K562 (cell line): ENCODE results near the gene UNC45A. TPM values are rescaled to one million over a fixed set of nuclear protein-coding genes. Genes with fewer than 3 reads are reported as not detected.

Experiments
- ATAC-seq: fragments of 200-7000 bp; cut with Tn5 transposase; 3 replicates; pipeline ENCODE4 v1.9.1; 2020; ENCODE audit warnings: moderate library complexity
- BruUV-seq: library from RNA; stranded (reverse); fragments of 400-500 nt; replicated peaks from 2 replicates; lab custom pipeline; 2021; lab: Mats Ljungman, UMichigan
- CTCF ChIA-PET: fragments of 300-600 bp; formaldehyde crosslinking; extraction: SDS; loops from one replicate; lab custom pipeline; 2021; ENCODE audit warnings: low intra/inter-chr PET ratio; lab: Yijun Ruan, JAX
- POLR2A ChIA-PET: fragments of 300-600, 350-650 bp; sonication (Branson Sonifier 250); formaldehyde crosslinking; extraction: SDS; loops from one replicate; lab custom pipeline; 2021; ENCODE audit warnings: antibody characterized with exemption, inconsistent platforms; lab: Yijun Ruan, JAX
- DNase-seq, 4 experiments: peaks; one replicate each; pipeline versions ENCODE4 v3.0.0 to v3.0.0-alpha.2; 2011 to 2018; ENCODE audit warnings: low spot score in 3 of 4, mixed read lengths in 3 of 4; ENCODE audit errors: extremely low read depth in 1 of 4
- FAIRE-seq: peaks from 2 replicates; lab custom pipeline; 2011; peaks lifted over from hg19 to GRCh38; lab: Jason Lieb, UNC
- H2AFZ ChIP-seq: 2 replicates; pipeline ENCODE4 v1.6.0; 2011; ENCODE audit warnings: low read depth, low read length, control low read depth, inconsistent platforms
- H3K27ac ChIP-seq: fragments of 200-600 bp; 3 replicates; pipeline ENCODE4 v1.8.0; 2011; ENCODE audit warnings: low read depth, mild to moderate bottlenecking, control low read depth, inconsistent platforms, low read length, moderate library complexity, mixed read lengths; ENCODE audit errors: extremely low read depth
- H3K27me3 ChIP-seq, 2 experiments: fragments of 300-600 bp in 1 of 2; 2 replicates in 1 of 2; 3 replicates in 1 of 2; pipeline versions ENCODE4 v1.6.0 to v1.8.0; 2011; ENCODE audit warnings: inconsistent platforms in 2 of 2, low read length in 2 of 2, mild to moderate bottlenecking in 1 of 2, mixed read lengths in 1 of 2, moderate library complexity in 1 of 2; ENCODE audit not compliant: control insufficient read depth in 2 of 2, insufficient read depth in 2 of 2
- H3K36me3 ChIP-seq: fragments of 300-600 bp; 3 replicates; pipeline ENCODE4 v1.8.0; 2011; ENCODE audit warnings: mild to moderate bottlenecking, low read length, inconsistent platforms; ENCODE audit not compliant: control insufficient read depth, insufficient read depth
- H3K4me1 ChIP-seq, 2 experiments: fragments of 200-600 bp in 1 of 2; replicated peaks in 1 of 2; 2 replicates in 1 of 2; 3 replicates in 1 of 2; pipeline versions ENCODE4 v1.5.1 to v1.8.0; 2011; ENCODE audit warnings: inconsistent platforms in 2 of 2, low read length in 2 of 2, mild to moderate bottlenecking in 1 of 2, mixed read lengths in 1 of 2, moderate library complexity in 1 of 2; ENCODE audit not compliant: control insufficient read depth in 2 of 2, insufficient read depth in 2 of 2
- H3K4me2 ChIP-seq: 2 replicates; pipeline ENCODE4 v1.6.1; 2011; ENCODE audit warnings: low read length, control low read depth, inconsistent platforms, mixed read lengths; ENCODE audit not compliant: insufficient read depth
- H3K4me3 ChIP-seq: fragments of 200-600 bp; sonication (generic), shearing (Covaris generic); 2 replicates; pipeline ENCODE4 v1.5.1; 2016; ENCODE audit warnings: control low read depth, inconsistent platforms
- H3K79me2 ChIP-seq: fragments of 200-600 bp; 3 replicates; pipeline ENCODE4 v1.8.0; 2011; ENCODE audit warnings: low read length, inconsistent platforms; ENCODE audit not compliant: control insufficient read depth, insufficient read depth
- H3K9ac ChIP-seq, 2 experiments: 2 replicates each; pipeline versions ENCODE4 v1.6.0 to v1.6.1; 2011; ENCODE audit warnings: low read depth in 2 of 2, low read length in 2 of 2, control low read depth in 1 of 2, inconsistent platforms in 1 of 2, mild to moderate bottlenecking in 1 of 2, mixed read lengths in 1 of 2; ENCODE audit not compliant: insufficient read depth in 1 of 2
- H3K9me1 ChIP-seq: one replicate; pipeline ENCODE4 v1.6.0; 2011; ENCODE audit warnings: inconsistent platforms, mild to moderate bottlenecking, low read length, moderate library complexity; ENCODE audit not compliant: control insufficient read depth, insufficient read depth
- H3K9me3 ChIP-seq: replicated peaks from 2 replicates; pipeline ENCODE4 v1.5.1; 2011; ENCODE audit warnings: low read depth, low read length, inconsistent platforms; ENCODE audit not compliant: control insufficient read depth, insufficient read depth
- H4K20me1 ChIP-seq: replicated peaks from 2 replicates; pipeline ENCODE4 v1.6.1; 2011; ENCODE audit warnings: low read length, inconsistent platforms, mixed read lengths; ENCODE audit not compliant: control insufficient read depth, insufficient read depth
- CBFA2T2 ChIP-seq: fragments of 450-650 bp; conservative IDR thresholded peaks from 2 replicates; pipeline ENCODE4 v1.6.1; 2017; ENCODE audit warnings: mild to moderate bottlenecking
- POLR2A ChIP-seq: fragments of 450-650 bp; conservative IDR thresholded peaks from 2 replicates; pipeline ENCODE4 v1.6.1; 2016
- POLR2G ChIP-seq: fragments of 200-400 bp; formaldehyde crosslinking; IDR thresholded peaks from 2 replicates; pipeline ENCODE4 v1.6.1; 2017; ENCODE audit warnings: low read depth, mild to moderate bottlenecking, antibody characterized with exemption, low read length, moderate library complexity
- ZNF41 ChIP-seq: fragments of 250-450 bp; sonication (Bioruptor Pico); conservative IDR thresholded peaks from 2 replicates; pipeline ENCODE4 v1.4.0; 2020; ENCODE audit warnings: mild to moderate bottlenecking
- WGBS: fragments of 100-300 bp; shearing (Covaris generic); methylation state at CpG from one replicate; pipeline ENCODE4 v1.1.6; 2016; ENCODE audit warnings: low coverage, mixed read lengths; ENCODE audit not compliant: insufficient coverage; ENCODE audit errors: missing lambda C conversion rate; 5-methylcytosine and 5-hydroxymethylcytosine counted together
- in situ Hi-C: fragments of 300-500 bp; cut with MboI; formaldehyde crosslinking; loops from 4 replicates; pipeline ENCODE4 v1.15.0; 2018; ENCODE audit warnings: inconsistent platforms, mixed read lengths
- intact Hi-C: fragments of 100-400 bp; cut with micrococcal nuclease; formaldehyde crosslinking; loops from 2 replicates; pipeline ENCODE4 v1.14.2; 2022
- polyA plus RNA-seq, 8 experiments: library from polyadenylated mRNA; depleted of rRNA in 4 of 8; stranded (reverse) in 5 of 8; unstranded in 3 of 8; fragments of >200 nt; fragmentation: Nextera tagmentation in 2 of 8; fragmentation: Illumina TruSeq in 1 of 8; extraction: Ambion mirVana in 2 of 8; extraction: Trizol in 1 of 8; gene quantifications; 2 replicates each; pipeline versions ENCODE4 v1.2.1 to v1.2.3, GENCODE V29; 2011 to 2014; ENCODE audit warnings: inconsistent platforms in 1 of 8, missing spikeins in 1 of 8
- total RNA-seq, 7 experiments: library from RNA; depleted of rRNA in 6 of 7; stranded (reverse); fragments of >200 nt in 6 of 7; fragmentation: Illumina TruSeq in 2 of 7; extraction: Trizol in 2 of 7; gene quantifications; 2 replicates each; pipeline versions ENCODE4 v1.2.1 to v1.2.3, GENCODE V29; 2011 to 2021; ENCODE audit warnings: low replicate concordance in 1 of 7

Gene UNC45A
- total and polyA plus RNA-seq, 9 of the 15 experiments (the other 6 are each of a cell fraction or from before 2014, with no cell fraction given): 22.4 to 79.3 (median 43.7) TPM

DNA sequence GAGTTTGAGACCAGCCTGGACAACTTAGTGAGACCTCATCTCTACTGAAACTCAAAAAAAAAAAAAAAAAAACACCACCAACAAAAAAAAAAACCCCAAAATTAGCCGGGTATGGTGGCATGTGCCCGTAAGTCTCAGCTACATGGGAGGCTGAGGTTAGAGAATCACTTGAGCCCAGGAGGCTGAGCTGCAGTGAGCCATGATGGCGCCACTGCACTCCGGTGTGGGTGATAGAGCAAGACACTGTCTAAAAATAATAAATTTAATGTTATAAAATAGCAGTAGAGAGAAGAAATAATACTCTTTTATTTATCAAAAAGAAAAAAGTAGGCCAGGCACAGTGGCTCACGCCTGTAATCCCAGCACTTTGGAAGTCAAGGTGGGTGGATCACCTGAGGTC lies 37.0 kb downstream of the UNC45A start:
- H3K4me2 ChIP-seq: no peak overlapping the region
- H3K4me1 ChIP-seq: no peaks in the 10 kb centered on the region; a peak in 1 of 5 replicates
- BruUV-seq: no TSS peak
- peaks cover 2% of the 10 kb centered on the region for H3K9me1 ChIP-seq
- intact Hi-C loops (no loop called here), in situ Hi-C loops (no loop called here)
- WGBS: 93% methylated on average over 5 of the region's 5 CpGs
- peaks cover 91% of the 10 kb centered on the region for H3K36me3 ChIP-seq
- peaks cover 7% of the 10 kb centered on the region; the same call in 1 of the 2 replicates for H4K20me1 ChIP-seq
- H3K9ac ChIP-seq: no peak overlapping the region
- ChIA-PET POLR2A (interaction anchor here (0.7 to 2.6 kb wide), 7 partner anchors 9 to 135 kb away, joined by 3 to 12 read pairs (median 4); no protein-coding TSS in a partner anchor), CTCF (interaction anchor here (0.6 to 0.7 kb wide), 2 partner anchors 11 to 1048 kb away, joined by 3 to 9 read pairs; no protein-coding TSS in a partner anchor)
- H3K4me3 ChIP-seq: no peak overlapping the region
- no peaks in the 10 kb centered on the region; the same call in 1 of the 2 replicates for H3K9me3 ChIP-seq
- H3K79me2 ChIP-seq: peaks cover 2% of the 10 kb centered on the region; the same call in 1 of the 3 replicates
- H3K27me3 ChIP-seq: no peaks in the 10 kb centered on the region
- no peak overlapping the region for H3K27ac ChIP-seq
- FAIRE-seq (no peak), DNase-seq (no peak), ATAC-seq (no peak)
- no peak overlapping the region for H2AFZ ChIP-seq
- TF ChIP-seq CBFA2T2 (no peak), POLR2A (peak; percentile 19; the same call in 1 of the 2 replicates)

DNA sequence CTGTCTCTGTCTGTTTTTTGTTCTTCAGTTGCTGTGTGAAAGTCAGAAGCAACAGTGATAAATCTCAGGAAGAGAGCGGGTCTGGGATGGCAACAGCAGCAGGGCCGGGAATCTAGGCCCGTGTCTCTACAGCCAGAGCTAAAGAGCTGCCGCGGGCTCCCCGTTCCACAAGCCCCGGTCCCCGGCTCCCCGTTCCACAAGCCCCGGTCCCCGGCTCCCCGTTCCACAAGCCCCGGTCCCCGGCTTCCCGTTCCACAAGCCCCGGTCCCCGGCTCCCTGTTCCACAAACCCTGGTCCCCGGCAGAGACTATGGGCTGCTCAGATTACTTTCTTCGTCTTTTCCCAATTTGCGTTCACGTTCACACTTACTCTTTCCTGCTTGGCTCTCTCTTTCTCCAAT lies 39.1 kb downstream of the UNC45A start:
- Histone ChIP-seq H3K27me3 (no peaks in the 10 kb centered on the region), H3K4me2 (no peak overlapping the region), H2AFZ (no peak overlapping the region), H3K79me2 (peaks cover 2% of the 10 kb centered on the region; the same call in 1 of the 3 replicates), H3K4me3 (no peak overlapping the region), H3K9me3 (no peaks in the 10 kb centered on the region; the same call in 1 of the 2 replicates), H3K9ac (no peak overlapping the region), H3K36me3 (peaks cover 90% of the 10 kb centered on the region), H3K27ac (no peak overlapping the region), H3K9me1 (peaks cover 2% of the 10 kb centered on the region), H3K4me1 (no peaks in the 10 kb centered on the region; a peak in 1 of 5 replicates), H4K20me1 (peaks cover 3% of the 10 kb centered on the region; the same call in 1 of the 2 replicates)
- DNase-seq: no peak
- TF ChIP-seq ZNF41 (CRISPR knock-in tag): no peak
- peak; percentile 31; the same call in 1 of the 2 replicates for TF ChIP-seq POLR2G
- POLR2A ChIA-PET: no interaction called here
- WGBS: 98% methylated on average over 6 of the region's 21 CpGs
- ATAC-seq: no peak
- CTCF ChIA-PET: no interaction called here
- in situ Hi-C loops (no loop called here), intact Hi-C loops (no loop called here)
- BruUV-seq: no TSS peak
- no peak for FAIRE-seq
